ENCODE measurements around the gene CEP41.

The CEP41 gene

GRCh38 chr7:130430841-130431666, 9.8 kb downstream of the CEP41 start:
- Histone ChIP-seq H3K27me3 (ENCODE audit: control insufficient read depth in 1 of 2, insufficient read depth in 2 of 2, low read length in 2 of 2) (no peaks in the 10 kb centered on the region), H3K4me3 (ENCODE audit: low read depth in 1 of 2, low read length in 2 of 2) (peak overlapping the region in 1 of 2 donors; percentile 32), H3K9me3 (ENCODE audit: low read length) (no peaks in the 10 kb centered on the region), H3K27ac (ENCODE audit: low read depth, low read length) (no peak overlapping the region), H3K9ac (ENCODE audit: low read length) (no peak overlapping the region), H3K36me3 (ENCODE audit: insufficient read depth, low read length) (no peaks in the 10 kb centered on the region), H3K4me1 (ENCODE audit: insufficient read depth, low read length) (peaks cover 10% of the 10 kb centered on the region)

GRCh38 chr7:130430115-130430514, 10.7 kb downstream of the CEP41 start:
- Histone ChIP-seq H3K9me3 (ENCODE audit: low read length) (no peaks in the 10 kb centered on the region), H3K4me3 (ENCODE audit: low read depth in 1 of 2, low read length in 2 of 2) (no peak overlapping the region), H3K27ac (ENCODE audit: low read depth, low read length) (no peak overlapping the region), H3K4me1 (ENCODE audit: insufficient read depth, low read length) (peaks cover 10% of the 10 kb centered on the region), H3K27me3 (ENCODE audit: control insufficient read depth in 1 of 2, insufficient read depth in 2 of 2, low read length in 2 of 2) (no peaks in the 10 kb centered on the region), H3K36me3 (ENCODE audit: insufficient read depth, low read length) (no peaks in the 10 kb centered on the region), H3K9ac (ENCODE audit: low read length) (no peak overlapping the region)

- H3K4me1 ChIP-seq (ENCODE audit: insufficient read depth, low read length), result peaks cover 10% of the 10 kb centered on the region
- H3K9ac ChIP-seq (ENCODE audit: low read length), result no peak overlapping the region
- no peak overlapping the region for H3K27ac ChIP-seq (ENCODE audit: low read depth, low read length)
- no peaks in the 10 kb centered on the region for H3K27me3 ChIP-seq (ENCODE audit: control insufficient read depth in 1 of 2, insufficient read depth in 2 of 2, low read length in 2 of 2)
- H3K4me3 ChIP-seq (ENCODE audit: low read depth in 1 of 2, low read length in 2 of 2), result no peak overlapping the region
- H3K36me3 ChIP-seq (ENCODE audit: insufficient read depth, low read length), result no peaks in the 10 kb centered on the region
- H3K9me3 ChIP-seq (ENCODE audit: low read length), result no peaks in the 10 kb centered on the region
Measured at GRCh38 chr7:130429019-130429418, 11.8 kb downstream of the CEP41 start.

- Histone ChIP-seq H3K9me3 (ENCODE audit: low read length) (no peaks in the 10 kb centered on the region), H3K4me1 (ENCODE audit: insufficient read depth, low read length) (peaks cover 10% of the 10 kb centered on the region), H3K9ac (ENCODE audit: low read length) (no peak overlapping the region), H3K27ac (ENCODE audit: low read depth, low read length) (no peak overlapping the region), H3K4me3 (ENCODE audit: low read depth in 1 of 2, low read length in 2 of 2) (no peak overlapping the region), H3K27me3 (ENCODE audit: control insufficient read depth in 1 of 2, insufficient read depth in 2 of 2, low read length in 2 of 2) (no peaks in the 10 kb centered on the region), H3K36me3 (ENCODE audit: insufficient read depth, low read length) (no peaks in the 10 kb centered on the region)
Measured at GRCh38 chr7:130426564-130426963, 14.3 kb downstream of the CEP41 start.

- H3K27ac ChIP-seq (ENCODE audit: low read depth, low read length), result no peak overlapping the region
- H3K4me3 ChIP-seq (ENCODE audit: low read depth in 1 of 2, low read length in 2 of 2), result no peak overlapping the region
- H3K4me1 ChIP-seq (ENCODE audit: insufficient read depth, low read length), result peaks cover 5% of the 10 kb centered on the region
- H3K27me3 ChIP-seq (ENCODE audit: control insufficient read depth in 1 of 2, insufficient read depth in 2 of 2, low read length in 2 of 2), result no peaks in the 10 kb centered on the region
- no peaks in the 10 kb centered on the region for H3K9me3 ChIP-seq (ENCODE audit: low read length)
- no peak overlapping the region for H3K9ac ChIP-seq (ENCODE audit: low read length)
- no peaks in the 10 kb centered on the region for H3K36me3 ChIP-seq (ENCODE audit: insufficient read depth, low read length)
Measured at GRCh38 chr7:130425796-130426195, 15.0 kb downstream of the CEP41 start.

- no peak overlapping the region for H3K4me3 ChIP-seq (ENCODE audit: low read depth in 1 of 2, low read length in 2 of 2)
- H3K27me3 ChIP-seq (ENCODE audit: control insufficient read depth in 1 of 2, insufficient read depth in 2 of 2, low read length in 2 of 2), result no peaks in the 10 kb centered on the region
- no peak overlapping the region for H3K9ac ChIP-seq (ENCODE audit: low read length)
- H3K4me1 ChIP-seq (ENCODE audit: insufficient read depth, low read length), result no peaks in the 10 kb centered on the region
- H3K27ac ChIP-seq (ENCODE audit: low read depth, low read length), result no peak overlapping the region
- H3K36me3 ChIP-seq (ENCODE audit: insufficient read depth, low read length), result no peaks in the 10 kb centered on the region
- H3K9me3 ChIP-seq (ENCODE audit: low read length), result no peaks in the 10 kb centered on the region
Measured at GRCh38 chr7:130423501-130424037, 17.2 kb downstream of the CEP41 start.

- no peaks in the 10 kb centered on the region for H3K27me3 ChIP-seq (ENCODE audit: control insufficient read depth in 1 of 2, insufficient read depth in 2 of 2, low read length in 2 of 2)
- H3K4me1 ChIP-seq (ENCODE audit: insufficient read depth, low read length), result peaks cover 4% of the 10 kb centered on the region
- no peaks in the 10 kb centered on the region for H3K36me3 ChIP-seq (ENCODE audit: insufficient read depth, low read length)
- H3K9ac ChIP-seq (ENCODE audit: low read length), result no peak overlapping the region
- H3K9me3 ChIP-seq (ENCODE audit: low read length), result no peaks in the 10 kb centered on the region
- H3K4me3 ChIP-seq (ENCODE audit: low read depth in 1 of 2, low read length in 2 of 2), result no peak overlapping the region
- H3K27ac ChIP-seq (ENCODE audit: low read depth, low read length), result peak overlapping the region; percentile 45
Measured at GRCh38 chr7:130421684-130422083, 19.1 kb downstream of the CEP41 start.

GRCh38 chr7:130420943-130421578, 19.8 kb downstream of the CEP41 start:
- Histone ChIP-seq H3K4me1 (ENCODE audit: insufficient read depth, low read length) (peaks cover 4% of the 10 kb centered on the region), H3K36me3 (ENCODE audit: insufficient read depth, low read length) (no peaks in the 10 kb centered on the region), H3K27ac (ENCODE audit: low read depth, low read length) (peak overlapping the region; percentile 45), H3K27me3 (ENCODE audit: control insufficient read depth in 1 of 2, insufficient read depth in 2 of 2, low read length in 2 of 2) (no peaks in the 10 kb centered on the region), H3K4me3 (ENCODE audit: low read depth in 1 of 2, low read length in 2 of 2) (no peak overlapping the region), H3K9me3 (ENCODE audit: low read length) (no peaks in the 10 kb centered on the region), H3K9ac (ENCODE audit: low read length) (no peak overlapping the region)

GRCh38 chr7:130419658-130420057, 21.2 kb downstream of the CEP41 start:
- no peak overlapping the region for H3K4me3 ChIP-seq (ENCODE audit: low read depth in 1 of 2, low read length in 2 of 2)
- no peaks in the 10 kb centered on the region for H3K9me3 ChIP-seq (ENCODE audit: low read length)

GRCh38 chr7:130418306-130418705, 22.5 kb downstream of the CEP41 start:
- Histone ChIP-seq H3K9me3 (ENCODE audit: low read length) (no peaks in the 10 kb centered on the region), H3K36me3 (ENCODE audit: insufficient read depth, low read length) (no peaks in the 10 kb centered on the region), H3K9ac (ENCODE audit: low read length) (no peak overlapping the region), H3K4me1 (ENCODE audit: insufficient read depth, low read length) (peaks cover 4% of the 10 kb centered on the region), H3K27ac (ENCODE audit: low read depth, low read length) (no peak overlapping the region), H3K4me3 (ENCODE audit: low read depth in 1 of 2, low read length in 2 of 2) (no peak overlapping the region), H3K27me3 (ENCODE audit: control insufficient read depth in 1 of 2, insufficient read depth in 2 of 2, low read length in 2 of 2) (no peaks in the 10 kb centered on the region)

More at GRCh38 chr7:130419658-130420057, 21.2 kb downstream of the CEP41 start:
- Histone ChIP-seq H3K9ac (ENCODE audit: low read length) (no peak overlapping the region), H3K36me3 (ENCODE audit: insufficient read depth, low read length) (no peaks in the 10 kb centered on the region), H3K4me1 (ENCODE audit: insufficient read depth, low read length) (peaks cover 4% of the 10 kb centered on the region), H3K27me3 (ENCODE audit: control insufficient read depth in 1 of 2, insufficient read depth in 2 of 2, low read length in 2 of 2) (no peaks in the 10 kb centered on the region), H3K27ac (ENCODE audit: low read depth, low read length) (no peak overlapping the region)

GRCh38 chr7:130417213-130417612, 23.6 kb downstream of the CEP41 start:
- Histone ChIP-seq H3K9ac (ENCODE audit: low read length) (no peak overlapping the region), H3K36me3 (ENCODE audit: insufficient read depth, low read length) (no peaks in the 10 kb centered on the region), H3K27ac (ENCODE audit: low read depth, low read length) (peak overlapping the region; percentile 42), H3K4me1 (ENCODE audit: insufficient read depth, low read length) (peaks cover 4% of the 10 kb centered on the region), H3K9me3 (ENCODE audit: low read length) (no peaks in the 10 kb centered on the region), H3K27me3 (ENCODE audit: control insufficient read depth in 1 of 2, insufficient read depth in 2 of 2, low read length in 2 of 2) (no peaks in the 10 kb centered on the region), H3K4me3 (ENCODE audit: low read depth in 1 of 2, low read length in 2 of 2) (peak overlapping the region in 1 of 2 donors; percentile 14)

All from muscle layer of colon (tissue), 2 donors.